Ovary (tissue), 3 donors: ENCODE data around the gene CACNA1E.

Experiments
- CTCF ChIP-seq, 3 donors: fragments of 450-650 bp in 2 of 3; fragments of 200-600 bp in 1 of 3; IDR thresholded peaks; one replicate each; pipeline versions ENCODE4 v1.5.1 to v1.8.0; 2016 to 2022; ENCODE audit warnings: antibody characterized with exemption in 3 of 3, mild to moderate bottlenecking in 1 of 3
- POLR2A ChIP-seq: fragments of 450-650 bp; IDR thresholded peaks from one replicate; pipeline ENCODE4 v1.6.1; 2017; ENCODE audit warnings: antibody characterized with exemption, mild to moderate bottlenecking, moderate library complexity
- donor health status: DM: no; HTN: no; CAD: no.

GRCh38 chr1:181630838-181631237, 147.5 kb downstream of the CACNA1E start:
- TF ChIP-seq POLR2A (no peak), CTCF (IDR thresholded peaks at IDR 0.05) (no peak)
